ENCODE results near the gene GABPA. TPM values are rescaled to one million over a fixed set of nuclear protein-coding genes. Genes with fewer than 3 reads are reported as not detected.
A peak's percentile ranks its signal among the peaks of the same experiment; 100 is the strongest.
"Not testable (repeated sequence)": the region's sequence is repeated elsewhere in the genome, so short reads cannot be mapped to it uniquely, and the experiment has no call there.

The GABPA gene
- total RNA-seq, 1 donor from 2014 or later: 15.8 TPM

DNA sequence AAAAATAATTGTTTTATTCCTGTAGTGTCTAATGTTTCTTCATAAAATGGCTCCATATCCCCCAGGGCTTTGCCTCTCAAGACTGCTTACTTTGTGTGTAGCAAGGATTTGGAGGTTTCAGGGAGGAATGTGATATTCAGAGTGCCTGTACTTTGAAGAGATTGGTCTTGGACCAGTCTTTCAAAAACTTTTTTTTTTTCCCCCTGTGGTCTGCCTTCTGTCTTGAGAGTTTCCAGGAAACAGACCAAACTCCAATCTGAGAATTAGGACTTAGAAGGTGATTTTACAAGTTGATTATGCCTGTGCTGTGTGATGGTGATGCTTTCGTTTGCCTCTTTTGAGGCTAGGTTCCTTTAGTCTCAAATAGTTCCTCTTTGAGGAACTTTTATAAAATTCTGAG, 25.9 kb downstream of the GABPA start:
- no peaks in the 10 kb centered on the region for H3K27me3 ChIP-seq (ENCODE audit: control insufficient read depth, insufficient read depth, low read length)
- TF ChIP-seq, protein P1, sequence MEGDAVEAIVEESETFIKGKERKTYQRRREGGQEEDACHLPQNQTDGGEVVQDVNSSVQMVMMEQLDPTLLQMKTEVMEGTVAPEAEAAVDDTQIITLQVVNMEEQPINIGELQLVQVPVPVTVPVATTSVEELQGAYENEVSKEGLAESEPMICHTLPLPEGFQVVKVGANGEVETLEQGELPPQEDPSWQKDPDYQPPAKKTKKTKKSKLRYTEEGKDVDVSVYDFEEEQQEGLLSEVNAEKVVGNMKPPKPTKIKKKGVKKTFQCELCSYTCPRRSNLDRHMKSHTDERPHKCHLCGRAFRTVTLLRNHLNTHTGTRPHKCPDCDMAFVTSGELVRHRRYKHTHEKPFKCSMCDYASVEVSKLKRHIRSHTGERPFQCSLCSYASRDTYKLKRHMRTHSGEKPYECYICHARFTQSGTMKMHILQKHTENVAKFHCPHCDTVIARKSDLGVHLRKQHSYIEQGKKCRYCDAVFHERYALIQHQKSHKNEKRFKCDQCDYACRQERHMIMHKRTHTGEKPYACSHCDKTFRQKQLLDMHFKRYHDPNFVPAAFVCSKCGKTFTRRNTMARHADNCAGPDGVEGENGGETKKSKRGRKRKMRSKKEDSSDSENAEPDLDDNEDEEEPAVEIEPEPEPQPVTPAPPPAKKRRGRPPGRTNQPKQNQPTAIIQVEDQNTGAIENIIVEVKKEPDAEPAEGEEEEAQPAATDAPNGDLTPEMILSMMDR (IDR thresholded peaks at IDR 0.05; ENCODE audit: insufficient read depth, low read length, severe bottlenecking): no peak
- FAIRE-seq: no peak
- no peak overlapping the region for H3K4me3 ChIP-seq (ENCODE audit: low read depth, low read length)
- DNase-seq (ENCODE audit: low read depth): no peak
- H3K36me3 ChIP-seq (ENCODE audit: control insufficient read depth, insufficient read depth, low read length): peaks cover 1% of the 10 kb centered on the region

DNA sequence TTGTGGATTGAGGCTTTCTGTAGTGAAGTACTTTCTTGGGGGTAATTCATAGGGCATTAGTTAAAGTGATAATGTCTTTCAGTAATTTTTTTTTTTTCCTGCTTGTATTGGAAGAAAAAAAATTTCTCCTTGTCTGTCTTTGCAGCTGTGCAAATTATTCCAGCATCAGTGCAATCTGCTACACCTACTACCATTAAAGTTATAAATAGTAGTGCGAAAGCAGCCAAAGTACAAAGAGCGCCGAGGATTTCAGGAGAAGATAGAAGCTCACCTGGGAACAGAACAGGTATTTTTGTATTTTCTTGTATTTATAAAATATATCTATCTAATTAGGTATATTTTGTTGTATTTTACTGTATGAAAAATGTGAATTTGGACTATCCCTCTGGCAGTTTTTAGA, 29.3 kb downstream of the GABPA start:
- FAIRE-seq (no peak), DNase-seq (ENCODE audit: low read depth) (no peak)
- TF ChIP-seq, protein P1 (IDR thresholded peaks at IDR 0.05; ENCODE audit: insufficient read depth, low read length, severe bottlenecking): no peak
- Histone ChIP-seq H3K27me3 (ENCODE audit: control insufficient read depth, insufficient read depth, low read length) (no peaks in the 10 kb centered on the region), H3K36me3 (ENCODE audit: control insufficient read depth, insufficient read depth, low read length) (peaks cover 1% of the 10 kb centered on the region), H3K4me3 (ENCODE audit: low read depth, low read length) (no peak overlapping the region)

DNA sequence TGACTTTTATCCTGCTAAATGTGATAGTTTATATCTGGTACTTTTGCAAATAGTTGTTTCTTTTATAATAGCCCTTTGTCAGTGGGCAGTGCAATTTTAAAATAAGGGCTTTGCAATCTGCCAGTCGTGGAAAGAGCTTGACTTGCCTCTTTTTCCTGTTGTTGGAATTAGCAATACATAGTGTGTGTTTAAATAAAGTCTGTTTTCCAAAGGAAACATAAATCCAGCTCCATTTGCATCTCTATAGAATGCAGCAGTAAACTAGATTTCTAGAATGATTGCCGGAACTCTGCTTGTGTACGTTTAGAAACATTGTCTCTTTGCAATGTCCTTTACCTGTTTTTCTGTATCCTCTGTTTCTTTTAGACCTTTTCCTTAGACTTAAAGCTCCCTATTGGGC, 33.1 kb downstream of the GABPA start:
- no peak overlapping the region for H3K4me3 ChIP-seq (ENCODE audit: low read depth, low read length)
- FAIRE-seq: no peak
- no peaks in the 10 kb centered on the region for H3K27me3 ChIP-seq (ENCODE audit: control insufficient read depth, insufficient read depth, low read length)
- TF ChIP-seq, protein P1 (IDR thresholded peaks at IDR 0.05; ENCODE audit: insufficient read depth, low read length, severe bottlenecking): no peak
- no peak for DNase-seq (ENCODE audit: low read depth)
- no peaks in the 10 kb centered on the region for H3K36me3 ChIP-seq (ENCODE audit: control insufficient read depth, insufficient read depth, low read length)

DNA sequence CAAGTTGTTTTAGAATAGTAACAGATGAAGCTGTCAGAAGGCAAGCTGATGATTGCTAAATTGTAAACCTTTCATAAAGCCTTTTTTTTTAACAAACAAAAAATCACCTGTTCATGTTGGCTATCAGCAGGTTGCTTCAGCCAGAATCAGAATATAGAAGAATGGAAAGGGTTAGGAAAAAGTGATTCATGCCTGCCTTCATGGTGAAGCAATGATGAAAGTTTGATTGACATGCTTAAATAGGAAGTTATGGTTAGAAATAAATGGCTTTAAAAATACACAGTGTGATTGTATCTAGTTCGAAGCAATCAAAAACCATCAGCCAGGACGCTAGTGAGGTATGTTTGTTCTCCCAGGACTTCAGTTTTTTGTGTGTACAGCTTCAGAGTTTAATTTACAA, 37.9 kb downstream of the GABPA start:
- no peaks in the 10 kb centered on the region for H3K36me3 ChIP-seq (ENCODE audit: control insufficient read depth, insufficient read depth, low read length)
- no peak for FAIRE-seq
- H3K4me3 ChIP-seq (ENCODE audit: low read depth, low read length): no peak overlapping the region
- TF ChIP-seq, protein P1 (IDR thresholded peaks at IDR 0.05; ENCODE audit: insufficient read depth, low read length, severe bottlenecking): no peak
- no peaks in the 10 kb centered on the region for H3K27me3 ChIP-seq (ENCODE audit: control insufficient read depth, insufficient read depth, low read length)
- DNase-seq (ENCODE audit: low read depth): peak; percentile 46

DNA sequence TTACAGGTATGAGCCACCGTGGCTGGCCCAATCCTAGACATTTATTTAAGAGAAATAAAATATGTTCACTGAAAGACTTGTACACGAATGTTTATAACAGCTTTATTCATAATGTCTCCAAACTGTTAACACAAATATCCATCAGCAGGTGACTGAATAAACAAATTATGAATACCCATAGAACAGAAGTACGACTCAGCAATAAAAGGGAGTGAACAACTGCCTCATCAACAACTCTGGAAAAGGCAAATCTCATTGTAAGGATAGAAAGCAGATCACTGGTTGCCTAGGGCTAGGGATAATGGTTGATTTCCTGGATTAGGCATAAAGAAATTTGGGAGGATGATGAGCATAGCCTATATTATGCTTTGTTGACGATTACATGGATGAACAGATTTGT, 41.7 kb downstream of the GABPA start:
- Histone ChIP-seq H3K27me3 (ENCODE audit: control insufficient read depth, insufficient read depth, low read length) (no peaks in the 10 kb centered on the region), H3K36me3 (ENCODE audit: control insufficient read depth, insufficient read depth, low read length) (no peaks in the 10 kb centered on the region), H3K4me3 (ENCODE audit: low read depth, low read length) (no peak overlapping the region)
- FAIRE-seq (no peak), DNase-seq (ENCODE audit: low read depth) (no peak)
- TF ChIP-seq, protein P1 (IDR thresholded peaks at IDR 0.05; ENCODE audit: insufficient read depth, low read length, severe bottlenecking): no peak

DNA sequence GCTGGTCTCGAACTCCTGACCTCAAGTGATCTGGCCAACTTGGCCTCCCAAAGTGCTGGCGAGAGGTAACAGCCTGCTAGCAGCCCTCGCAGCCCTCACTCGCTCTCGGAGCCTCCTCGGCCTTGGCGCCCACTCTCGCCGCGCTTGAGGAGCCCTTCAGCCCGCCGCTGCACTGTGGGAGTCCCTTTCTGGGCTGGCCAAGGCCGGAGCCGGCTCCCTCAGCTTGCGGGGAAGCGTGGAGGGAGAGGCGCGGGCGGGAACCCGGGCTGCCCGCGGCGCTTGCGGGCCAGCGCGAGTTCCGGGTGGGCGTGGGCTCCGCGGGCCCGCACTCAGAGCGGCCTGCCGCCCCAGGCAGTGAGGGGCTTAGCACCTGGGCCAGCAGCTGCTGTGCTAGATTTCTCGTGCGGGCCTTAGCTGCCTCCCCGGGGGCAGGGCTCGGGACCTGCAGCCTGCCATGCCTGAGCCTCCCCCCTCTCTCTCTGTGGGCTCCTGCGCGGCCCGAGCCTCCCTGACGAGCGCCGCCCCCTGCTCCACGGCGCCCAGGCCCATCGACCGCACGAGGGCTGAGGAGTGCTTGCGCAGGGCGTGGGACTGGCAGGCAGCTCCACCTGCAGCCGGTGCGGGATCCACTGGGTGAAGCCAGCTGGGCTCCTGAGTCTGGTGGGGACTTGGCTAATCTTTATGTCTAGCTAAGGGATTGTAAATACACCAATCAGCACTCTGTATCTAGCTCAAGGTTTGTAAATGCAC, 43.5 kb downstream of the GABPA start:
- H3K36me3 ChIP-seq (ENCODE audit: control insufficient read depth, insufficient read depth, low read length); DNase-seq (ENCODE audit: low read depth); H3K4me3 ChIP-seq (ENCODE audit: low read depth, low read length); H3K27me3 ChIP-seq (ENCODE audit: control insufficient read depth, insufficient read depth, low read length); FAIRE-seq: not testable (repeated sequence)
